ENCODE data around the gene LSG1.

GRCh38 chr3:194615226-194615625 lies 56.8 kb downstream of the LSG1 start:
- TF ChIP-seq POLR2A (IDR thresholded peaks at IDR 0.05; ENCODE audit: borderline replicate concordance, extremely low read depth, insufficient read depth, insufficient read length) (no peak), EZH2 (IDR thresholded peaks at IDR 0.05) (no peak), CTCF (IDR thresholded peaks at IDR 0.05 in 2 of 3, conservative IDR thresholded peaks at IDR 0.05 in 1 of 3; ENCODE audit: borderline replicate concordance in 1 of 3, insufficient read depth in 1 of 3, low read depth in 2 of 3, low read length in 2 of 3) (no peak), YY1 (IDR thresholded peaks at IDR 0.05; ENCODE audit: extremely low read depth, insufficient replicate concordance, low read depth, low read length) (no peak), FOSL1 (IDR thresholded peaks at IDR 0.05; ENCODE audit: low read depth) (no peak), REST (IDR thresholded peaks at IDR 0.05; ENCODE audit: low read depth) (no peak), CEBPB (IDR thresholded peaks at IDR 0.05; ENCODE audit: low read depth) (no peak), EZH2phosphoT487 (IDR thresholded peaks at IDR 0.05; ENCODE audit: borderline replicate concordance) (no peak), TCF7L2 (IDR thresholded peaks at IDR 0.05; ENCODE audit: borderline replicate concordance, extremely low read depth, insufficient read depth, insufficient read length) (no peak), RAD21 (IDR thresholded peaks at IDR 0.05; ENCODE audit: low read depth) (no peak)

Measured in HCT116 (cell line).